Tibial nerve (tissue), 4 donors: ENCODE results near the gene GABPB1.

Experiments
- EP300 ChIP-seq, 2 donors: sonication (generic); formaldehyde crosslinking; IDR thresholded peaks; one replicate each; pipeline ENCODE4 v1.6.1; 2017; ENCODE audit warnings: antibody characterized with exemption in 2 of 2, mild to moderate bottlenecking in 1 of 2
- POLR2A ChIP-seq, 2 donors: fragments of 450-650 bp; IDR thresholded peaks; one replicate each; pipeline ENCODE4 v1.6.1; 2017; ENCODE audit warnings: antibody characterized with exemption in 2 of 2, mild to moderate bottlenecking in 2 of 2, moderate library complexity in 2 of 2
- TF ChIP-seq, protein P1 (sequence below), 5 experiments: fragments of 200-600 bp in 3 of 5; fragments of 450-650 bp in 2 of 5; sonication (generic) in 3 of 5; IDR thresholded peaks; one replicate each; pipeline ENCODE4 v1.5.1; 2016 to 2019; ENCODE audit warnings: antibody characterized with exemption in 5 of 5, mild to moderate bottlenecking in 3 of 5, moderate library complexity in 2 of 5

DNA sequence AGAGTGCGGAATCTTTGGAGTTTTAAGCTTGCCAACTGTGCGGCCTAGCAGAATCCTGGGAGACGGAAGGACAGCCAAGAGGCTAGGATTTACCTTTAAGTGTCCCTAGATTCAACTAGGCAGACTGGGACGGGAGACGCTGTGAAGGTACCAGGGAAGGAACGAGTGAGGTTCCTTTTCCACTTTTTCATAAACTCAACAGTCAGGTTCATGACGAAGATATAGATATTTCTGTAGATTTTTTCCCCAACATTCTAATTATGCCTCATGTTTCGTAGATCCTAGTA is 564 bp upstream of the GABPB1 start:
- TF ChIP-seq, protein P1, sequence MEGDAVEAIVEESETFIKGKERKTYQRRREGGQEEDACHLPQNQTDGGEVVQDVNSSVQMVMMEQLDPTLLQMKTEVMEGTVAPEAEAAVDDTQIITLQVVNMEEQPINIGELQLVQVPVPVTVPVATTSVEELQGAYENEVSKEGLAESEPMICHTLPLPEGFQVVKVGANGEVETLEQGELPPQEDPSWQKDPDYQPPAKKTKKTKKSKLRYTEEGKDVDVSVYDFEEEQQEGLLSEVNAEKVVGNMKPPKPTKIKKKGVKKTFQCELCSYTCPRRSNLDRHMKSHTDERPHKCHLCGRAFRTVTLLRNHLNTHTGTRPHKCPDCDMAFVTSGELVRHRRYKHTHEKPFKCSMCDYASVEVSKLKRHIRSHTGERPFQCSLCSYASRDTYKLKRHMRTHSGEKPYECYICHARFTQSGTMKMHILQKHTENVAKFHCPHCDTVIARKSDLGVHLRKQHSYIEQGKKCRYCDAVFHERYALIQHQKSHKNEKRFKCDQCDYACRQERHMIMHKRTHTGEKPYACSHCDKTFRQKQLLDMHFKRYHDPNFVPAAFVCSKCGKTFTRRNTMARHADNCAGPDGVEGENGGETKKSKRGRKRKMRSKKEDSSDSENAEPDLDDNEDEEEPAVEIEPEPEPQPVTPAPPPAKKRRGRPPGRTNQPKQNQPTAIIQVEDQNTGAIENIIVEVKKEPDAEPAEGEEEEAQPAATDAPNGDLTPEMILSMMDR (IDR thresholded peaks at IDR 0.05), result no peak
- TF ChIP-seq POLR2A (IDR thresholded peaks at IDR 0.05), result no peak
- TF ChIP-seq EP300 (IDR thresholded peaks at IDR 0.05), result no peak
